ENCODE results near the gene HSCB. TPM values are rescaled to one million over a fixed set of nuclear protein-coding genes. Genes with fewer than 3 reads are reported as not detected.

Gene HSCB
- polyA plus RNA-seq, 1 donor (not counting 4 experiments of a cell fraction or from before 2014, with no cell fraction given) = 12.5 TPM

GRCh38 chr22:28800308-28801041, 58.6 kb downstream of the HSCB start, which contains the start of gene XBP1:
TSS of gene XBP1 (minus strand) at chr22:28800569.
- Histone ChIP-seq H3K9ac (ENCODE audit: control insufficient read depth, extremely low read depth, insufficient read depth, low read length) (peak within 1 kb of the TSS; percentile 100), H3K36me3 (ENCODE audit: control insufficient read depth in 2 of 2, extremely low read depth in 1 of 2, insufficient read depth in 2 of 2, low read length in 2 of 2) (peaks cover 11 to 24% of the 10 kb centered on the region in 2 experiments), H3K27me3 (ENCODE audit: control insufficient read depth, extremely low read depth, insufficient read depth, low read length) (no peaks in the 10 kb centered on the region), H2AFZ (ENCODE audit: control insufficient read depth, low read length) (peak within 1 kb of the TSS; percentile 84), H3K4me3 (ENCODE audit: control insufficient read depth in 2 of 3, extremely low read depth in 1 of 3, insufficient read depth in 2 of 3, low read depth in 1 of 3, low read length in 3 of 3) (peak within 1 kb of the TSS; percentile 81 to 98 (median 97)), H4K20me1 (ENCODE audit: control insufficient read depth, extremely low read depth, insufficient read depth, low read length) (peaks cover 12% of the 10 kb centered on the region), H3K4me2 (ENCODE audit: control insufficient read depth, extremely low read depth, insufficient read depth, low read depth, low read length) (peak within 1 kb of the TSS; percentile 96), H3K4me1 (ENCODE audit: control insufficient read depth, extremely low read depth, insufficient read depth, low read length) (peaks cover 19% of the 10 kb centered on the region), H3K9me3 (ENCODE audit: control insufficient read depth, low read depth, low read length) (no peaks in the 10 kb centered on the region), H3K79me2 (ENCODE audit: control insufficient read depth, insufficient read depth, low read length) (peaks cover 46% of the 10 kb centered on the region), H3K27ac (ENCODE audit: control insufficient read depth, insufficient read depth, low read length) (peak within 1 kb of the TSS; percentile 99), H3K9me1 (ENCODE audit: control insufficient read depth, extremely low read depth, insufficient read depth, low read length) (no peaks in the 10 kb centered on the region)
- FAIRE-seq = no peak
- TF ChIP-seq EZH2 (IDR thresholded peaks at IDR 0.05; ENCODE audit: low read length) (no peak), CTCF (optimal IDR thresholded peaks at IDR 0.05 in 1 of 3, IDR thresholded peaks at IDR 0.05 in 1 of 3, conservative IDR thresholded peaks at IDR 0.05 in 1 of 3; ENCODE audit: extremely low read depth in 1 of 3, insufficient read depth in 2 of 3, low read length in 3 of 3) (no peak)
- dilution Hi-C loops (cut with MboI; ENCODE audit: extremely low pct_ligation_motif_present, low sequenced_read_pairs) = no loop called here
- no peak for DNase-seq (ENCODE audit: low read depth, low spot score)

GRCh38 chr22:28801845-28802594, 60.2 kb downstream of the HSCB start:
- Histone ChIP-seq H3K9ac (ENCODE audit: control insufficient read depth, extremely low read depth, insufficient read depth, low read length) (peak overlapping the region; percentile 56), H3K36me3 (ENCODE audit: control insufficient read depth in 2 of 2, extremely low read depth in 1 of 2, insufficient read depth in 2 of 2, low read length in 2 of 2) (peaks cover 4 to 9% of the 10 kb centered on the region in 2 experiments), H3K4me3 (ENCODE audit: control insufficient read depth in 2 of 3, extremely low read depth in 1 of 3, insufficient read depth in 2 of 3, low read depth in 1 of 3, low read length in 3 of 3) (peak overlapping the region in 2 of 3 experiments; percentile 14 to 29), H3K4me2 (ENCODE audit: control insufficient read depth, extremely low read depth, insufficient read depth, low read depth, low read length) (peak overlapping the region; percentile 86), H3K9me1 (ENCODE audit: control insufficient read depth, extremely low read depth, insufficient read depth, low read length) (no peaks in the 10 kb centered on the region), H3K79me2 (ENCODE audit: control insufficient read depth, insufficient read depth, low read length) (peaks cover 32% of the 10 kb centered on the region), H3K27ac (ENCODE audit: control insufficient read depth, insufficient read depth, low read length) (peak overlapping the region; percentile 36), H2AFZ (ENCODE audit: control insufficient read depth, low read length) (peak overlapping the region; percentile 30), H3K4me1 (ENCODE audit: control insufficient read depth, extremely low read depth, insufficient read depth, low read length) (peaks cover 19% of the 10 kb centered on the region), H3K27me3 (ENCODE audit: control insufficient read depth, extremely low read depth, insufficient read depth, low read length) (no peaks in the 10 kb centered on the region), H3K9me3 (ENCODE audit: control insufficient read depth, low read depth, low read length) (no peaks in the 10 kb centered on the region), H4K20me1 (ENCODE audit: control insufficient read depth, extremely low read depth, insufficient read depth, low read length) (peaks cover 3% of the 10 kb centered on the region)
- DNase-seq (ENCODE audit: low read depth, low spot score) = no peak
- TF ChIP-seq CTCF (optimal IDR thresholded peaks at IDR 0.05 in 1 of 3, IDR thresholded peaks at IDR 0.05 in 1 of 3, conservative IDR thresholded peaks at IDR 0.05 in 1 of 3; ENCODE audit: extremely low read depth in 1 of 3, insufficient read depth in 2 of 3, low read length in 3 of 3) (no peak), EZH2 (IDR thresholded peaks at IDR 0.05; ENCODE audit: low read length) (no peak)
- dilution Hi-C loops (cut with MboI; ENCODE audit: extremely low pct_ligation_motif_present, low sequenced_read_pairs) = no loop called here
- FAIRE-seq = no peak
